Endothelial cell of umbilical vein (primary cell): Measurements from ENCODE around the gene CAPN15. TPM values are rescaled to one million over a fixed set of nuclear protein-coding genes. Genes with fewer than 3 reads are reported as not detected.

Experiments
- BruUV-seq: library from RNA; stranded (reverse); fragments of 400-500 nt; replicated peaks from 2 replicates; lab custom pipeline; 2021; lab: Mats Ljungman, UMichigan
- CTCF ChIA-PET: fragments of 300-600, 350-600 bp; sonication (Branson Sonifier 250); formaldehyde crosslinking; loops from one replicate; lab custom pipeline; 2021; ENCODE audit warnings: antibody characterized with exemption, inconsistent platforms; lab: Charles Lee
- POLR2A ChIA-PET: fragments of 300-600, 350-600 bp; sonication (Branson Sonifier 250); formaldehyde crosslinking; loops from one replicate; lab custom pipeline; 2021; ENCODE audit warnings: antibody characterized with exemption, inconsistent platforms; lab: Charles Lee
- DNase-seq: peaks from one replicate; pipeline ENCODE4 v3.0.0-alpha.2; 2011; ENCODE audit warnings: low read depth, low spot score
- FAIRE-seq: peaks from 2 replicates; lab custom pipeline; 2011; peaks lifted over from hg19 to GRCh38; lab: Jason Lieb, UNC
- H2AFZ ChIP-seq: 2 replicates; pipeline ENCODE4 v1.6.0; 2012; ENCODE audit warnings: low read depth, low read length, control low read depth, inconsistent platforms
- H3K27ac ChIP-seq: 2 replicates; pipeline ENCODE4 v1.5.1; 2011; ENCODE audit warnings: low read depth, mild to moderate bottlenecking, control low read depth, low read length, moderate library complexity; ENCODE audit not compliant: insufficient read depth
- H3K27me3 ChIP-seq, 2 experiments: 2 replicates each; pipeline versions ENCODE4 v1.6.0 to v1.6.1; 2011; ENCODE audit warnings: low read length in 2 of 2, mixed read lengths in 1 of 2; ENCODE audit not compliant: control insufficient read depth in 2 of 2, insufficient read depth in 2 of 2
- H3K36me3 ChIP-seq, 2 experiments: 2 replicates in 1 of 2; 3 replicates in 1 of 2; pipeline ENCODE4 v1.5.1; 2011; ENCODE audit warnings: low read length in 2 of 2, mild to moderate bottlenecking in 1 of 2, moderate library complexity in 1 of 2; ENCODE audit not compliant: control insufficient read depth in 2 of 2, insufficient read depth in 2 of 2; ENCODE audit errors: extremely low read depth in 1 of 2
- H3K4me1 ChIP-seq: 3 replicates; pipeline ENCODE4 v1.5.1; 2011; ENCODE audit warnings: mild to moderate bottlenecking, low read length; ENCODE audit not compliant: control insufficient read depth, insufficient read depth; ENCODE audit errors: extremely low read depth
- H3K4me2 ChIP-seq: 2 replicates; pipeline ENCODE4 v1.6.1; 2011; ENCODE audit warnings: low read length, control low read depth, mixed read lengths; ENCODE audit not compliant: insufficient read depth
- H3K4me3 ChIP-seq, 3 experiments: fragments of 200-600 bp in 1 of 3; sonication (generic), shearing (Covaris generic) in 1 of 3; replicated peaks in 1 of 3; 2 replicates each; pipeline ENCODE4 v1.5.1; 2011 to 2016; ENCODE audit warnings: control low read depth in 3 of 3, low read length in 3 of 3, mild to moderate bottlenecking in 2 of 3, inconsistent platforms in 1 of 3, low read depth in 1 of 3, moderate library complexity in 1 of 3; ENCODE audit not compliant: insufficient read depth in 1 of 3
- H3K79me2 ChIP-seq: 2 replicates; pipeline ENCODE4 v1.6.0; 2012; ENCODE audit warnings: low read length, inconsistent platforms; ENCODE audit not compliant: control insufficient read depth, insufficient read depth
- H3K9ac ChIP-seq: replicated peaks from 2 replicates; pipeline ENCODE3; 2011; ENCODE audit warnings: low read length, control low read depth; ENCODE audit not compliant: insufficient read depth; ENCODE audit errors: extremely low read depth
- H3K9me1 ChIP-seq: replicated peaks from 3 replicates; pipeline ENCODE4 v1.6.0; 2011; ENCODE audit warnings: mild to moderate bottlenecking, low read length; ENCODE audit not compliant: control insufficient read depth, insufficient read depth; ENCODE audit errors: extremely low read depth
- H3K9me3 ChIP-seq: replicated peaks from 2 replicates; pipeline ENCODE4 v1.5.1; 2012; ENCODE audit warnings: low read length, inconsistent platforms; ENCODE audit not compliant: control insufficient read depth, insufficient read depth
- H4K20me1 ChIP-seq: replicated peaks from 2 replicates; pipeline ENCODE3; 2011; ENCODE audit warnings: mild to moderate bottlenecking, low read length; ENCODE audit not compliant: control insufficient read depth, insufficient read depth; ENCODE audit errors: extremely low read depth
- FOS ChIP-seq: IDR thresholded peaks from 2 replicates; pipeline ENCODE4 v1.6.1; 2011; ENCODE audit warnings: mild to moderate bottlenecking, low read length, moderate library complexity, borderline replicate concordance; ENCODE audit not compliant: insufficient read depth
- GATA2 ChIP-seq: IDR thresholded peaks from 2 replicates; pipeline ENCODE4 v1.7.0; 2011; ENCODE audit warnings: low read depth, mild to moderate bottlenecking, moderate library complexity, mixed read lengths, low read length; ENCODE audit not compliant: insufficient read length, insufficient read depth
- JUN ChIP-seq: IDR thresholded peaks from 2 replicates; pipeline ENCODE4 v1.6.1; 2011; ENCODE audit warnings: borderline replicate concordance, low read depth; ENCODE audit not compliant: insufficient read length, insufficient read depth
- MYC ChIP-seq: IDR thresholded peaks from one replicate; pipeline ENCODE4 v1.6.1; 2011; ENCODE audit warnings: mild to moderate bottlenecking, low read depth, low read length
- POLR2A ChIP-seq: IDR thresholded peaks from 2 replicates; pipeline ENCODE4 v1.6.1; 2012; ENCODE audit warnings: low read depth, mild to moderate bottlenecking, control low read depth, low read length
- dilution Hi-C: fragments of 300-500 bp; cut with MboI; formaldehyde crosslinking; loops from one replicate; pipeline ENCODE4 v1.15.0; 2019; ENCODE audit warnings: low sequenced_read_pairs; ENCODE audit not compliant: extremely low pct_ligation_motif_present
- intact Hi-C: fragments of 100-400 bp; cut with micrococcal nuclease; formaldehyde crosslinking; loops from one replicate; pipeline ENCODE4 v1.10.0; 2022
- polyA plus RNA-seq, 4 experiments: library from polyadenylated mRNA; depleted of rRNA in 3 of 4; stranded (reverse) in 3 of 4; unstranded in 1 of 4; fragments of >200 nt; gene quantifications; 2 replicates each; pipeline versions ENCODE4 v1.2.1 to v1.2.3, GENCODE V29; 2011 to 2012; ENCODE audit warnings: missing spikeins in 1 of 4
- total RNA-seq: library from RNA; stranded (reverse); gene quantifications from 2 replicates; pipeline ENCODE4 v1.2.3, GENCODE V29; 2021

The CAPN15 gene
- total and polyA plus RNA-seq, 2 donors (not counting 3 experiments of a cell fraction or from before 2014, with no cell fraction given), result 33.9 to 65.0 TPM

DNA sequence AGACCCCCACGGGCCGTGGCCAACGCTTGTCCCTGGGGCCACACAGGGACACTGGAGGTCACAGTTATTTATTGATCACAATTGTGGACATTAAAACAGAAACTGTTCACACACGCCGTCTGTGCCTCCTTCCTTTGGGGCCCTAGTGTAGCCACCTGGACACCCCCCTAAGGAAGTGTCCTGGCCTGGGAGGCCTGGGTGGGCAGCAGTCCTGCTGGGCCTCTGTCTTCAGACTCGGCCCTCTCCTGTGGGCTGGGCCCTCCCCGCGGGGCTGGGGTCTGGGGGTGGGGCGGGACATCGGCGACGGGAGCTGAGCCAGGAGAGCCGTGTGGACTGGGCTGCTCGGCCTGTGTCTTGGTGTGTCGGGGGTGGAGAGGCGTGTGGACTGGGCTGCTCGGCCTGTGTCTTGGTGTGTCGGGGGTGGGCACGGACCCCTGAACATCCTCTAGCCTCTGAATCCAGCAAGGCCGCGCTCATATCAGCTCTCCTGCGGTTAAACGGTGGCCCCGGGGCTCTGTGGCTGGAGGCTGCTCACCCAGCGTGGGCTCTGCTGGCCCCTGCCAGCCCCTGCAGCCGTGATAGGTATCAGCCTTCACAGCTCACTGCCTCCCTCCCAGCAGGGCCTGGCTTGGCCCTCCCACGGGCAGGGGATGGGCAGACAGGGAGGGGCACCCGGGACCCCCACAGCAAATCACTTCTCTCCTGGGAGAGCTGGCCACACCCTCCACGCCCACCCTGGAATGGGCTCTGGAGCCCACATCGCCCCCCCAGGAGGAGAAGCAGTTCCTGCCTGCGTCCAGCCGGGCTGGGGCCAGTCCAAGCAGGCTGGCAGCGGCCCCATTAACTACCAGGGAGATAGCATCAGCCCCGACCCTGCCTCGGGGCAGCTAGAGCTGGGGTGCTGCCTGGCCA lies 38.2 kb downstream of the CAPN15 start:
- H3K4me2 ChIP-seq, result no peak overlapping the region
- dilution Hi-C loops, result no loop called here
- no peak overlapping the region for H2AFZ ChIP-seq
- DNase-seq, result no peak
- H3K4me1 ChIP-seq, result peaks cover 21% of the 10 kb centered on the region
- H3K9ac ChIP-seq, result no peak overlapping the region
- no peak for TF ChIP-seq GATA2
- TF ChIP-seq POLR2A, result no peak
- TF ChIP-seq JUN, result no peak
- no peak for TF ChIP-seq MYC
- TF ChIP-seq FOS, result no peak
- no peak for FAIRE-seq
- POLR2A ChIA-PET, result no interaction called here
- no peaks in the 10 kb centered on the region for H3K9me3 ChIP-seq
- no TSS peak for BruUV-seq
- peaks cover 6% of the 10 kb centered on the region for H3K79me2 ChIP-seq
- H3K9me1 ChIP-seq, result no peaks in the 10 kb centered on the region
- CTCF ChIA-PET, result interaction anchor here (1.9 kb wide), 1 partner anchor 10 kb away, joined by 9 read pairs; no protein-coding TSS in a partner anchor
- intact Hi-C loops, result loop anchor here (5.0 kb wide), 1 partner anchor 38 kb away; the partner anchor contains the start of gene CAPN15
- peaks cover 7 to 9% of the 10 kb centered on the region in 2 experiments for H3K27me3 ChIP-seq
- no peaks in the 10 kb centered on the region for H3K36me3 ChIP-seq
- H3K4me3 ChIP-seq, result no peak overlapping the region
- no peaks in the 10 kb centered on the region for H4K20me1 ChIP-seq
- H3K27ac ChIP-seq, result no peak overlapping the region
